GM18505 (cell line): Measurements from ENCODE around the gene SPACA5.

Experiments
- ATAC-seq: cut with Tn5 transposase; IDR thresholded peaks from one replicate; pipeline ENCODE4 v1.9.1; 2021; ENCODE audit not compliant: unreplicated experiment
- POLR2A ChIP-seq: IDR thresholded peaks from 4 replicates; pipeline ENCODE4 v1.6.1; 2011; ENCODE audit warnings: borderline replicate concordance; ENCODE audit not compliant: insufficient read depth, insufficient read length; ENCODE audit errors: extremely low read depth

Gene SPACA5

GRCh38 chrX:48035891-48036290, 29.1 kb downstream of the SPACA5 start:
- no peak for ATAC-seq
- no peak for TF ChIP-seq POLR2A

GRCh38 chrX:48043056-48043455, 36.3 kb downstream of the SPACA5 start:
- TF ChIP-seq POLR2A = no peak
- no peak for ATAC-seq

GRCh38 chrX:48045410-48046311, 38.9 kb downstream of the SPACA5 start:
- TF ChIP-seq POLR2A = no peak
- ATAC-seq = no peak

- no peak for ATAC-seq
- TF ChIP-seq POLR2A = no peak
Observed at GRCh38 chrX:48046846-48047245, 40.1 kb downstream of the SPACA5 start.

GRCh38 chrX:48058621-48059295, 52.0 kb downstream of the SPACA5 start:
- TF ChIP-seq POLR2A = no peak
- no peak for ATAC-seq

GRCh38 chrX:48059296-48059639, 52.5 kb downstream of the SPACA5 start:
- no peak for TF ChIP-seq POLR2A

More at GRCh38 chrX:48059296-48059639, 52.5 kb downstream of the SPACA5 start:
- no peak for ATAC-seq
